Gastrocnemius medialis (tissue), 4 donors: ENCODE data around the gene SUSD1.

Experiments used
- POLR2A ChIP-seq, 2 donors: fragments of 450-650 bp; IDR thresholded peaks; one replicate each; pipeline ENCODE4 v1.6.1; 2017; ENCODE audit warnings: antibody characterized with exemption in 2 of 2, mild to moderate bottlenecking in 2 of 2, moderate library complexity in 2 of 2
- TF ChIP-seq, protein P1 (sequence below), 5 experiments: fragments of 450-650 bp in 3 of 5; fragments of 200-600 bp in 2 of 5; sonication (generic) in 2 of 5; IDR thresholded peaks in 4 of 5; conservative IDR thresholded peaks in 1 of 5; 1 replicate in 4 of 5; 2 replicates in 1 of 5; pipeline ENCODE4 v1.5.1; 2016 to 2019; ENCODE audit warnings: antibody characterized with exemption in 5 of 5, mild to moderate bottlenecking in 3 of 5, moderate library complexity in 3 of 5

- TF ChIP-seq, protein P1, sequence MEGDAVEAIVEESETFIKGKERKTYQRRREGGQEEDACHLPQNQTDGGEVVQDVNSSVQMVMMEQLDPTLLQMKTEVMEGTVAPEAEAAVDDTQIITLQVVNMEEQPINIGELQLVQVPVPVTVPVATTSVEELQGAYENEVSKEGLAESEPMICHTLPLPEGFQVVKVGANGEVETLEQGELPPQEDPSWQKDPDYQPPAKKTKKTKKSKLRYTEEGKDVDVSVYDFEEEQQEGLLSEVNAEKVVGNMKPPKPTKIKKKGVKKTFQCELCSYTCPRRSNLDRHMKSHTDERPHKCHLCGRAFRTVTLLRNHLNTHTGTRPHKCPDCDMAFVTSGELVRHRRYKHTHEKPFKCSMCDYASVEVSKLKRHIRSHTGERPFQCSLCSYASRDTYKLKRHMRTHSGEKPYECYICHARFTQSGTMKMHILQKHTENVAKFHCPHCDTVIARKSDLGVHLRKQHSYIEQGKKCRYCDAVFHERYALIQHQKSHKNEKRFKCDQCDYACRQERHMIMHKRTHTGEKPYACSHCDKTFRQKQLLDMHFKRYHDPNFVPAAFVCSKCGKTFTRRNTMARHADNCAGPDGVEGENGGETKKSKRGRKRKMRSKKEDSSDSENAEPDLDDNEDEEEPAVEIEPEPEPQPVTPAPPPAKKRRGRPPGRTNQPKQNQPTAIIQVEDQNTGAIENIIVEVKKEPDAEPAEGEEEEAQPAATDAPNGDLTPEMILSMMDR (IDR thresholded peaks at IDR 0.05 in 4 of 5, conservative IDR thresholded peaks at IDR 0.05 in 1 of 5): no peak
- no peak for TF ChIP-seq POLR2A (IDR thresholded peaks at IDR 0.05)
Observed at GRCh38 chr9:112075009-112075378, 100.1 kb downstream of the SUSD1 start.
